Urinary bladder (tissue), 4 donors: ENCODE results near the gene FGD1. TPM values are rescaled to one million over a fixed set of nuclear protein-coding genes. Genes with fewer than 3 reads are reported as not detected.
"Not testable (repeated sequence)": the region's sequence is repeated elsewhere in the genome, so short reads cannot be mapped to it uniquely, and the experiment has no call there.

Source experiments
- DNase-seq: peaks from one replicate; pipeline ENCODE4 v3.0.0-alpha.2; 2015; ENCODE audit errors: extremely low spot score
- H3K27ac ChIP-seq: one replicate; pipeline ENCODE4 v1.5.1; 2013; ENCODE audit warnings: low read depth, mild to moderate bottlenecking, moderate library complexity
- H3K36me3 ChIP-seq: one replicate; pipeline ENCODE4 v1.6.1; 2013; ENCODE audit warnings: mild to moderate bottlenecking, moderate library complexity; ENCODE audit not compliant: insufficient read depth
- H3K4me1 ChIP-seq: one replicate; pipeline ENCODE4 v1.6.1; 2013; ENCODE audit warnings: mild to moderate bottlenecking, moderate library complexity; ENCODE audit not compliant: insufficient read depth
- H3K4me3 ChIP-seq: one replicate; pipeline ENCODE4 v1.5.1; 2013; ENCODE audit warnings: low read depth, low read length
- WGBS: extraction: QIAGEN DNeasy Blood & Tissue Kit; methylation state at CpG from one replicate; pipeline ENCODE4 v1.1.7; 2013; 5-methylcytosine and 5-hydroxymethylcytosine counted together
- polyA plus RNA-seq: library from polyadenylated mRNA; stranded (reverse); fragments of 200-250 nt; gene quantifications from one replicate; pipeline ENCODE4 v1.2.3, GENCODE V29; 2013
- total RNA-seq: library from RNA; depleted of rRNA; stranded (reverse); fragments of >200 nt; gene quantifications from one replicate; pipeline ENCODE4 v1.2.3, GENCODE V29; 2014
- donor health status: healthy with polysubstance abuse.
- donor health status: healthy.

The FGD1 gene
- total and polyA plus RNA-seq, 2 donors, result 5.7 to 6.4 TPM

DNA sequence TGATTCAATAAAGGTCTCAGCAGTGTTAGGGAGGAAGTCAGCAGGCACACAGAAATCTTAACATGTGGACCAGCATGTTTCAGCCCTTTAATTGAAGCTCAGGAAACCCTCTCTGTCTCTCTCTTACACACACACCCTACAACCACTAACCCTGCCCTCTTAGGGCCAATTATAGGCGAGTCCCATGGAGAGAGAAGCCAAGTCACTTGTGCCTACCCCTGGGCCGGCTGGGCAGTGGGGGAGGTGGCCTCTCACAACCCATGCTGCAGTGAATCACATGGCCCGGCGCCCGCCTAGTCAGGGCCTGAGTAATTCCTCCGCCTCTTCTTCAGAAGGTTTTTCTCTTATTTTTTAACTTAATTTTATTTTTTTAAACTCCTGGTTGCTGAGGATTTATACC lies 3.7 kb downstream of the FGD1 start:
- H3K4me3 ChIP-seq, result no peak overlapping the region
- H3K27ac ChIP-seq, result no peak overlapping the region
- no peaks in the 10 kb centered on the region for H3K36me3 ChIP-seq
- WGBS, result 26% methylated on average over 6 of the region's 6 CpGs
- DNase-seq, result no peak
- H3K4me1 ChIP-seq, result no peaks in the 10 kb centered on the region

GRCh38 chrX:54489819-54490218 lies 6.2 kb downstream of the FGD1 start:
- H3K36me3 ChIP-seq, H3K27ac ChIP-seq, H3K4me3 ChIP-seq, H3K4me1 ChIP-seq, DNase-seq: not testable (repeated sequence)
- WGBS, result 98% methylated on average over 5 of the region's 5 CpGs

DNA sequence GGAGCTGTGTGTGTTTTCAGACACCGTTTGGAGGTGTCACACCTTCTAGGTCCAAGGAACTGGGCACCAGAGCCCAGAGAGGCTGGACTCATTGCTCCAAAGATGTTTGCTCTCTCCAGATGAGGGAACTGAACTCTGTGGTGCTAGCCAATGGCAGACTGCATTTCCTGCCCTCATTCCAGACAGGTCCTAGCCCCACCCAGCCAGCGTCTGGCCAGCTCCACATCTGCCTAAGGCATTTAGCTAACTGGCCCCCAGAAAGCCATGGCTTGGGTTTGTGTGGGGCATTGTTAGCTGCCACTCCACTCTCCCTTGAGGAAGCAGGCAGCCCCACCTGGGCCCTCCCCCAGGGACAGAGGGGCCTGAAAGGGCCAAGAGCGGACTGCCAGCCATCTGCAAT lies 11.4 kb downstream of the FGD1 start:
- H3K36me3 ChIP-seq, result no peaks in the 10 kb centered on the region
- 43% methylated on average over 3 of the region's 3 CpGs for WGBS
- H3K27ac ChIP-seq, result no peak overlapping the region
- H3K4me3 ChIP-seq, result no peak overlapping the region
- H3K4me1 ChIP-seq, result no peaks in the 10 kb centered on the region
- no peak for DNase-seq

- DNase-seq, result no peak
- H3K4me3 ChIP-seq, result no peak overlapping the region
- no peaks in the 10 kb centered on the region for H3K4me1 ChIP-seq
- no peaks in the 10 kb centered on the region for H3K36me3 ChIP-seq
- H3K27ac ChIP-seq, result no peak overlapping the region
- WGBS, result 49% methylated on average over 9 of the region's 9 CpGs
Observed at GRCh38 chrX:54483946-54484345, 12.1 kb downstream of the FGD1 start.

DNA sequence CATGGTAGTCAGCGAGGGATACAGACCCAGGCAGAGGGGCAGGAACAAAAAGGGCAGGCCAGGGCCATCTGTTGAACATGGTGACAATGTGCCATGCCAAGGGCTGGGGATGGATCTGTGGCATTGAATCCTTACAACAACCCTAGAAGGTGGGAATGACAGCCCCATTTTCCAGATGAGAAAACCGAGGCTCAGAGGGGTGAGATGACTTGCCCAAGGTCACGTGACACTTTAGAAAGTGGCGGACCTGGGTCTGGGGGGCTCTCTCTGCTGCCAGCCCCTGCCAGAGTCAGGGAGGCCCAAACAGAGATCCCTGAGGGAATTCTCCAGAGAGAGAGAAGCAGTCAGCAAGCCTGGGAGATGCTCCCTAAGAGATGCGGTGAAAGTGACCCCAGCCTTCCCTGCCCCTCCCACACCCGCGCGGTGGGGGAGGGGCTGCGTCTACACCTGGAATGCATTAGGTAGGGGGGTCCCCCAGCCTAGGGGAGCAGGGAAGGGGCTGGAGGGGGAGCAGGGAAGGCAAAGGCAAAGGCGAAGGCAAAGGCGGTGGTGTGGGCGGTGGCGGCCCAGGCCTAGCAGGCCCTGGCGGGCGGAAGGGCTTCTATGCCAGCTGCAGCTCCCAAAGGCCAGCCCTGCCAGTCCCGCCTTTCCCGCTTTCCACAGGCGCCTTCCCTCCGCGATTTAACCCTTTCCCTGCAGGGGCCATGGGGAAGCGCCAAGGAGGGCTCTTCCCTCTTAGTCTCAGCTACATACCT lies 13.0 kb downstream of the FGD1 start:
- no peak overlapping the region for H3K4me3 ChIP-seq
- no peak for DNase-seq
- peak overlapping the region; percentile 40 for H3K27ac ChIP-seq
- no peaks in the 10 kb centered on the region for H3K36me3 ChIP-seq
- WGBS, result 23% methylated on average over 20 of the region's 21 CpGs
- H3K4me1 ChIP-seq, result no peaks in the 10 kb centered on the region

- Histone ChIP-seq H3K4me1 (no peaks in the 10 kb centered on the region), H3K36me3 (no peaks in the 10 kb centered on the region), H3K4me3 (no peak overlapping the region), H3K27ac (no peak overlapping the region)
- DNase-seq, result no peak
- 46% methylated on average over 9 of the region's 9 CpGs for WGBS
Observed at GRCh38 chrX:54479136-54480111, 16.6 kb downstream of the FGD1 start.

- Histone ChIP-seq H3K4me1 (no peaks in the 10 kb centered on the region), H3K27ac (no peak overlapping the region), H3K36me3 (no peaks in the 10 kb centered on the region), H3K4me3 (no peak overlapping the region)
- WGBS, result 90% methylated on average over 10 of the region's 10 CpGs
- no peak for DNase-seq
Observed at GRCh38 chrX:54473993-54474859, 21.8 kb downstream of the FGD1 start.

- Histone ChIP-seq H3K4me3 (no peak overlapping the region), H3K4me1 (no peaks in the 10 kb centered on the region), H3K36me3 (no peaks in the 10 kb centered on the region), H3K27ac (no peak overlapping the region)
- DNase-seq, result no peak
- 89% methylated on average over 21 of the region's 21 CpGs for WGBS
Observed at GRCh38 chrX:54470054-54470760, 25.8 kb downstream of the FGD1 start.

DNA sequence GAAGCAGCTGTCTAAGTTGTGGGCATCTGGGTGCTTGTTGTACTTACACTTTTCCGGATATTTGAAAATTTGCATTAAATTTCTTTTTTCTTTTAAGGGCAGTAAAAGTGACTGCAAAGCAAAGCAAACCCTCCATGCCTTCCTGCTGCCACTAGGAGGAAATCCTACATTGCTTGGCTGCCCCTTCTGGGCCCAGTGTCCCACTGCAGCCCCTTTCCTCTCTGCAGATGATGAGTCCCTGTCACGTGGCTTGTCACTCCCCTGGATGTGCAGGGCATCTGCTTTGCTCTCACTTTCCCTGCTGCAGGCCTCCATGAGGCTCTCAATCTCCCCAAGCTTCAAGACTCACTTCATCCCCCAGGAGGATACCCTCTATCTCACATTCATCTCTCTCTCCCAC lies 43.1 kb downstream of the FGD1 start:
- no peak for DNase-seq
- 43% methylated on average over 2 of the region's 2 CpGs for WGBS
- Histone ChIP-seq H3K36me3 (no peaks in the 10 kb centered on the region), H3K4me3 (no peak overlapping the region), H3K27ac (no peak overlapping the region), H3K4me1 (no peaks in the 10 kb centered on the region)

GRCh38 chrX:54449929-54450328 lies 46.1 kb downstream of the FGD1 start:
- Histone ChIP-seq H3K4me1 (no peaks in the 10 kb centered on the region), H3K4me3 (no peak overlapping the region), H3K27ac (no peak overlapping the region), H3K36me3 (no peaks in the 10 kb centered on the region)
- DNase-seq, result no peak

DNA sequence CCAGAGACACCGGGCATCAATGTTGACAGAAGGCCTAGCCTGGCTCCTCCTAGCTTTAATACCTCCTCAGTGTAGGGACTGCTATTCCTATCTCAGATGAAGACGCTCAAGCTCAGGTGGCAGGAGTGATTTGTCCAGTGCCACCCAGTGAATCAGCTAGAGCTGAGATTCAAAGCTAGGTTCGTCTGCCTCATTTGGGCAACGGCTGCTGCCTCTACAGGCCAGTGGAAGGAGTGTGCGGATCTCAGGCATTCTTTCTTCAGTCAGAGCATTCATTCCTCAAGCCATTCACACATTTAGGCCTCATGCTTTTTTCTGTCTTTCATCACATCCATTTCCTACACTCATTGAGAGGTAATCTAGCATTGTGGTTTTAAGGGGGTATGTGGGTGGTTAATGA lies 48.6 kb downstream of the FGD1 start:
- H3K4me3 ChIP-seq, result no peak overlapping the region
- no peak for DNase-seq
- H3K27ac ChIP-seq, result no peak overlapping the region
- H3K4me1 ChIP-seq, result no peaks in the 10 kb centered on the region
- no peaks in the 10 kb centered on the region for H3K36me3 ChIP-seq
- WGBS, result 60% methylated on average over 5 of the region's 5 CpGs

GRCh38 chrX:54446084-54446483 lies 50.0 kb downstream of the FGD1 start:
- DNase-seq, result no peak
- WGBS, result 74% methylated on average over 17 of the region's 17 CpGs
- no peak overlapping the region for H3K4me3 ChIP-seq
- no peak overlapping the region for H3K27ac ChIP-seq
- H3K36me3 ChIP-seq, result no peaks in the 10 kb centered on the region
- no peaks in the 10 kb centered on the region for H3K4me1 ChIP-seq

DNA sequence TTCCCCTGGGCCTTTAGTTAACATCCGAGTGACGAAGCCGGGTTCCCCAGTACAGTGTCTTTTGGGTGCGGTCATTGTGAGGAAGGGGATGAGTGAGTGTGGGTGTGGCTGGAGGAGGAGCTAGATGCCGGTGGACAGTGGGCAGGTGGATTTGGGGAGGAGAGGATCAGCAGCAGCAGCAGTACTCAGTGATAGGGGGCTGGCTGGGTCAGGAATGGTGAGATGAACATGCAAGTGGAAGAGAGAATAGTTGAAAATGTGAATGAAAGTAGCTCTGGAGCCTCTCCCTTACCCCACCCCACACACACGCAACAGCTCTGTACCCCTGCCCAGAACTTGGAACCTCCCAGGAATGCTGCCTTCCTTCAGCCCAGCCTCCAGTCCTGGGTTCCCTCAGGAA lies 51.3 kb downstream of the FGD1 start:
- H3K4me1 ChIP-seq, result no peaks in the 10 kb centered on the region
- no peak overlapping the region for H3K27ac ChIP-seq
- H3K4me3 ChIP-seq, result no peak overlapping the region
- no peaks in the 10 kb centered on the region for H3K36me3 ChIP-seq
- no peak for DNase-seq
- 69% methylated on average over 6 of the region's 6 CpGs for WGBS
